Sigmoid colon (tissue), 7 donors: ENCODE results near the gene PBX3. TPM values are rescaled to one million over a fixed set of nuclear protein-coding genes. Genes with fewer than 3 reads are reported as not detected.

Experiments
- DNase-seq: peaks from one replicate; pipeline ENCODE4 v3.0.0-alpha.2; 2019
- H3K27ac ChIP-seq, 4 donors: fragments of 200-600 bp; sonication (generic); one replicate each; pipeline ENCODE4 v1.5.1; 2016 to 2019; ENCODE audit warnings: mild to moderate bottlenecking in 1 of 4
- H3K27me3 ChIP-seq, 3 donors: fragments of 200-600 bp; sonication (generic); one replicate each; pipeline ENCODE4 v1.5.1; 2019; ENCODE audit warnings: mild to moderate bottlenecking in 1 of 3
- H3K36me3 ChIP-seq, 4 donors: fragments of 200-600 bp; sonication (generic); one replicate each; pipeline ENCODE4 v1.5.1; 2016 to 2019
- H3K4me1 ChIP-seq, 4 donors: fragments of 200-600 bp; sonication (generic); one replicate each; pipeline ENCODE4 v1.5.1; 2017 to 2019
- H3K4me3 ChIP-seq, 4 donors: fragments of 200-600 bp; sonication (generic); one replicate each; pipeline ENCODE4 v1.5.1; 2017 to 2019; ENCODE audit warnings: mild to moderate bottlenecking in 2 of 4, moderate library complexity in 1 of 4
- H3K9me3 ChIP-seq, 4 donors: fragments of 200-600 bp in 3 of 4; sonication (generic) in 3 of 4; one replicate each; pipeline versions ENCODE4 v1.5.1 to v1.6.1; 2013 to 2019
- EP300 ChIP-seq, 4 donors: sonication (generic); formaldehyde crosslinking; IDR thresholded peaks; one replicate each; pipeline ENCODE4 v1.6.1; 2017; ENCODE audit warnings: antibody characterized with exemption in 4 of 4
- POLR2A ChIP-seq, 2 donors: fragments of 450-650 bp; IDR thresholded peaks; one replicate each; pipeline ENCODE4 v1.6.1; 2016; ENCODE audit warnings: antibody characterized with exemption in 2 of 2, mild to moderate bottlenecking in 2 of 2, moderate library complexity in 2 of 2
- POLR2AphosphoS5 ChIP-seq, 4 donors: sonication (generic); formaldehyde crosslinking; IDR thresholded peaks; one replicate each; pipeline ENCODE4 v1.6.1; 2017; ENCODE audit warnings: antibody characterized with exemption in 4 of 4
- WGBS, 2 donors: extraction: QIAGEN DNeasy Blood & Tissue Kit; methylation state at CpG; one replicate each; pipeline ENCODE4 v1.1.7; 2013; 5-methylcytosine and 5-hydroxymethylcytosine counted together
- intact Hi-C: fragments of 100-400 bp; cut with DNase I; formaldehyde crosslinking; loops from one replicate; pipeline ENCODE4 v1.15.1; 2023
- polyA plus RNA-seq, 3 donors: library from polyadenylated mRNA; stranded (reverse); fragments of 200-250 nt; gene quantifications; one replicate each; pipeline ENCODE4 v1.2.3, GENCODE V29; 2013
- total RNA-seq, 4 donors: library from RNA; depleted of rRNA; stranded (reverse); fragments of >200 nt; gene quantifications; one replicate each; pipeline ENCODE4 v1.1.0, GENCODE V29; 2016
- TF ChIP-seq, protein P1 (sequence below), 4 experiments: fragments of 450-650 bp in 3 of 4; fragments of 200-600 bp in 1 of 4; IDR thresholded peaks; one replicate each; pipeline ENCODE4 v1.5.1; 2016 to 2019; ENCODE audit warnings: antibody characterized with exemption in 4 of 4, mild to moderate bottlenecking in 3 of 4, moderate library complexity in 2 of 4
- donor health status: healthy with polysubstance abuse.
- donor health status: Bipolar disorder and iron deficiency.
- donor health status: healthy.

The PBX3 gene
- total and polyA plus RNA-seq, 7 donors, result 2.8 to 159 (median 90.6) TPM

DNA sequence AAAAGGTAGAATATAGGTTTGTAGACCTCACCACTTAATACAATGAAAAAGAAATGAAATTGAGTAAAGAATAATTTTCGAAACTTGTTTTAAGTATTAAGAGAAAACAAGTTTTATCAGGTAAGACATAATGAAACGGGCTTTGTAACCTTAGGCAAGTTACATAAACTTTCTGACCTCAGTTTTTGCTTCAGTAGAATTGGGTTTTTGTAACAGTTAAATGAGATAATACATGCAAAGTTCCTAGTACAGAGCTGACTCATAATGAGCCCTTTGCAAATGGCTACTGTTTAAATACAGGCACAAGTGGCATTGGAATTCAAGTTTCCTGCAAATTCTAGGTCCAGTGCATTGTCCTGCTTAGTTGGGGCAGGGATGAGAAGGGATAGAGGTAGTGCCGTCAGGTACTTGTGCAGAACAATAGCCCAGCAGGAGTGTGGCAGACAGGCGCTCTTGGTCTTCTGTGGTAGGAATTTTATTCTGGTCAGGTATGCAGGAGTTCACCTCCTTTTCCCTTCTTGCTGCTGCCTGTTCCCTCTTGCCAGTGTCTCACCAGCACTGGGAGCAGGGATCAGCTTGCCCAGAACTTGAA, 203.8 kb downstream of the PBX3 start:
- DNase-seq, result no peak
- TF ChIP-seq POLR2AphosphoS5 (IDR thresholded peaks at IDR 0.05) (no peak), POLR2A (IDR thresholded peaks at IDR 0.05) (no peak), EP300 (IDR thresholded peaks at IDR 0.05) (no peak)
- TF ChIP-seq, protein P1, sequence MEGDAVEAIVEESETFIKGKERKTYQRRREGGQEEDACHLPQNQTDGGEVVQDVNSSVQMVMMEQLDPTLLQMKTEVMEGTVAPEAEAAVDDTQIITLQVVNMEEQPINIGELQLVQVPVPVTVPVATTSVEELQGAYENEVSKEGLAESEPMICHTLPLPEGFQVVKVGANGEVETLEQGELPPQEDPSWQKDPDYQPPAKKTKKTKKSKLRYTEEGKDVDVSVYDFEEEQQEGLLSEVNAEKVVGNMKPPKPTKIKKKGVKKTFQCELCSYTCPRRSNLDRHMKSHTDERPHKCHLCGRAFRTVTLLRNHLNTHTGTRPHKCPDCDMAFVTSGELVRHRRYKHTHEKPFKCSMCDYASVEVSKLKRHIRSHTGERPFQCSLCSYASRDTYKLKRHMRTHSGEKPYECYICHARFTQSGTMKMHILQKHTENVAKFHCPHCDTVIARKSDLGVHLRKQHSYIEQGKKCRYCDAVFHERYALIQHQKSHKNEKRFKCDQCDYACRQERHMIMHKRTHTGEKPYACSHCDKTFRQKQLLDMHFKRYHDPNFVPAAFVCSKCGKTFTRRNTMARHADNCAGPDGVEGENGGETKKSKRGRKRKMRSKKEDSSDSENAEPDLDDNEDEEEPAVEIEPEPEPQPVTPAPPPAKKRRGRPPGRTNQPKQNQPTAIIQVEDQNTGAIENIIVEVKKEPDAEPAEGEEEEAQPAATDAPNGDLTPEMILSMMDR (IDR thresholded peaks at IDR 0.05), result no peak
- H3K4me1 ChIP-seq, result peaks cover 0 to 8% (median 3%) of the 10 kb centered on the region in 4 donors
- no peaks in the 10 kb centered on the region for H3K27me3 ChIP-seq
- no peak overlapping the region for H3K27ac ChIP-seq
- H3K4me3 ChIP-seq, result no peak overlapping the region
- intact Hi-C loops, result no loop called here
- WGBS, 2 donors, result 96% methylated on average over 4 of the region's 4 CpGs
- H3K9me3 ChIP-seq, result peaks cover 0 to 2% (median 0%) of the 10 kb centered on the region in 4 donors
- peaks cover 0 to 6% (median 0%) of the 10 kb centered on the region in 4 donors for H3K36me3 ChIP-seq

DNA sequence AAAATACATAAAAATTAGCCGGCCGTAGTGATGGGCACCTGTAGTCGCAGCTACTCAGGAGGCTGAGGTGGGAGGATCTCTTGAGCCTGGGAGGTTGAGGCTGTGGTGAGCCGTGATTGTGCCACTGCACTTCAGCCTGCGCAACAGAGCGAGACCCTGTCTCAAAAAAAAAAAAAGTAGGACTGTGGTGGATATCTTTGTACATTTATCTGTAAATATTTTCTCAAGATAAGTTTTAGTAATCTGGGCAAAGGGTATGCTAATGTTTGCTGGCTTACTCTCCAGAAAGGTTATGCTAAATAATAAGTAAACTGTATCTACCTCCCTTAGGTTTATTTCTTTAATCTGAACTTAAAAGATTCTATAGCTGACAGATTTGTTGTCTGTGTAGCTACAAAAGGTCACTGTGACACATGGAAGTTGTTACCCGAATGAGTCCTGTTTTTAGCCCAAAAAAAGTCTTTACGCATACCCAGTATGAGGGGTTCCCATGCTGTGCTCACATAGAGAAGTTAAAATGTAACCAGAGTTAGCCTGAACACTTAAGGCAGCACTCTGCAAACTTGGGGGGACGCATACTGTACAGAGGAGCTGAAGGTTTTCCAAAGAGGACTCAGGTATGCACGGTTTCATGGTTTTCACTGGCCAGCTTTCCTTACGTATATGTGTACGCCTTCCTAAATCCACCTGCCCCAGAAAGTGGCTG, 206.3 kb downstream of the PBX3 start:
- DNase-seq, result no peak
- H3K36me3 ChIP-seq, result peaks cover 0 to 4% (median 0%) of the 10 kb centered on the region in 4 donors
- no peaks in the 10 kb centered on the region for H3K9me3 ChIP-seq
- H3K27ac ChIP-seq, result no peak overlapping the region
- H3K4me1 ChIP-seq, result peaks cover 0 to 6% (median 3%) of the 10 kb centered on the region in 4 donors
- intact Hi-C loops, result no loop called here
- TF ChIP-seq POLR2A (IDR thresholded peaks at IDR 0.05) (no peak), EP300 (IDR thresholded peaks at IDR 0.05) (no peak), POLR2AphosphoS5 (IDR thresholded peaks at IDR 0.05) (no peak)
- TF ChIP-seq, protein P1 (IDR thresholded peaks at IDR 0.05), result no peak
- no peak overlapping the region for H3K4me3 ChIP-seq
- 96 to 97% methylated on average over 12 of the region's 12 CpGs for WGBS, 2 donors
- H3K27me3 ChIP-seq, result no peaks in the 10 kb centered on the region

DNA sequence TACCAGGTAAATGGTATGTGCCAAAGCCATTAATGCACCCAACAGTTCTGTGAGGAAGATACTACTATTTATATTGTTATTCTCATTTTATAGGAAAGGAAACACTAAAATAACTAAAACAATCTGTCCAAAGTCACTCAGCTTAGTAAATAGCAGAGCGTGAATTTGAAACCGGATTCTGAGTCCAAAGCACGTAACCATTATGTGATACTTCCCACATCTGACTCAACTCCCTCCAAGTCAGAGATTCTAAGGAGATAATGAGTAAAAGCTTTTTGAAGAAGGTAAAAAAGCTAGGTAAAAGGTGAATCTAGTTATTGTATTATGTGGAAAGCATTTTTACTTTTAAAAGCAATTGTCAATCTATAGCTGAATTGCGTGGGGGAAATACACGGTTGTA, 208.9 kb downstream of the PBX3 start:
- 95 to 96% methylated on average over 5 of the region's 5 CpGs for WGBS, 2 donors
- intact Hi-C loops, result no loop called here
- no peak for DNase-seq

DNA sequence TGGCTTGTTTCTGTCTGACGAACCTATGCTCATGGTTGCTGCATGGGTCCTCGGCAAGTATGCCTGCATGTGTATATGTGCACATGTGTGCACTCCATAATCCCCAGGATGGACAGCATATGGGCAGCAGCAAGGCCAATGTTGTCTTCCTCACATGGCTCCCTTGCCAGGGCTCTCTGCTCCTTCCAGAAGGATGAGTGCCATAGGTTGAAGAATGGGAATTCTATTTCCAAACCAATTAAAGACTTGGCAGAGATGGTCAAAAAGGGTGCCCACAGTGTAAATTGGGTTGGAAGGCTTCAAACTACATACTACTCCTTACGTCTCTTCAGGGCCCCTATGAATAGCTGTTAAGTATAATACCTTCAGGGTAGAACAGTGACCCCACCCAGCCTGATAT, 212.1 kb downstream of the PBX3 start:
- 94 to 98% methylated on average over 3 of the region's 3 CpGs for WGBS, 2 donors
- Histone ChIP-seq H3K9me3 (no peaks in the 10 kb centered on the region), H3K4me1 (peaks cover 0 to 16% (median 8%) of the 10 kb centered on the region in 4 donors), H3K36me3 (peaks cover 0 to 36% (median 15%) of the 10 kb centered on the region in 4 donors), H3K27me3 (no peaks in the 10 kb centered on the region), H3K27ac (no peak overlapping the region), H3K4me3 (no peak overlapping the region)
- intact Hi-C loops, result no loop called here
- no peak for TF ChIP-seq POLR2AphosphoS5 (IDR thresholded peaks at IDR 0.05)
- TF ChIP-seq, protein P1 (IDR thresholded peaks at IDR 0.05), result no peak
- no peak for TF ChIP-seq POLR2A (IDR thresholded peaks at IDR 0.05)
- no peak for TF ChIP-seq EP300 (IDR thresholded peaks at IDR 0.05)
- DNase-seq, result no peak

More for the DNA sequence above, 208.9 kb downstream of the PBX3 start:
- Histone ChIP-seq H3K9me3 (no peaks in the 10 kb centered on the region), H3K27me3 (no peaks in the 10 kb centered on the region), H3K4me1 (peaks cover 0 to 16% (median 8%) of the 10 kb centered on the region in 4 donors), H3K4me3 (no peak overlapping the region), H3K27ac (no peak overlapping the region), H3K36me3 (peaks cover 0 to 8% (median 5%) of the 10 kb centered on the region in 4 donors)
- TF ChIP-seq POLR2AphosphoS5 (IDR thresholded peaks at IDR 0.05), result no peak
- no peak for TF ChIP-seq POLR2A (IDR thresholded peaks at IDR 0.05)
- TF ChIP-seq, protein P1 (IDR thresholded peaks at IDR 0.05), result no peak
- no peak for TF ChIP-seq EP300 (IDR thresholded peaks at IDR 0.05)
